ENCODE results near the gene ABITRAM. TPM values are rescaled to one million over a fixed set of nuclear protein-coding genes. Genes with fewer than 3 reads are reported as not detected.
A peak's percentile ranks its signal among the peaks of the same experiment; 100 is the strongest.

The ABITRAM gene
- total and polyA plus RNA-seq, 2 of the 13 experiments (the other 11 are each of a cell fraction or from before 2014, with no cell fraction given), result 10.2 to 21.6 TPM

DNA sequence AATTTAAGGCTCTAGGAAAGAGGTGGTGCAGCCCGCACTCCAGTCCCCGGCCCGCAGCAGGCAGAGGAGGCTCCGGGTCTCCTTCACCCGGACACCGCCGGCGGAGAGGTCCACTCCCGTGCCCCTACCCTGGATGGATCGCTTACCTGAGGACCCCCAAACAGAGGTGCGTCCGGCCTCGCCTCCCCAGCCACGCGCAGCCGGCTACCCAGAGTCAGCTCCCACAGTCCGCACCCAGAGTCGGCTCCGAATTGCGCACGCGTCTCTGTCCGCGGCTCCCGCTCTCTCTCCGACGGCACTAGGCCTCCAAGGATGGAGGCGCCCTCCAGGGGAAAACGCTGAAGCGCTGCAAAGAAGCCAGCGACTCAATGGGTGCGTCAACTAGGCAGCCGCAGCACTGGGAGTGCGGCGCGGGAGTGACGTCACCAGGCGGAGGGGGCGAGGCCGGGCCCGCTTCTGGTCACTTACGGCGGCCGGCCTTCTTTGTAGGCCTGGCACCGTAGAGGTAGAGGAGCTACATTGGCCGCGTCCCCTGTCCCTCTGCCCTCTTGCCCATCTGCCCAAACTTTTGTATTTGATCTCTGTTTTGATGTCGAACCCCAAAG is 380 bp upstream of the ABITRAM start, which contains the start of gene ELP1 (continued):
- TF ChIP-seq, protein P1, sequence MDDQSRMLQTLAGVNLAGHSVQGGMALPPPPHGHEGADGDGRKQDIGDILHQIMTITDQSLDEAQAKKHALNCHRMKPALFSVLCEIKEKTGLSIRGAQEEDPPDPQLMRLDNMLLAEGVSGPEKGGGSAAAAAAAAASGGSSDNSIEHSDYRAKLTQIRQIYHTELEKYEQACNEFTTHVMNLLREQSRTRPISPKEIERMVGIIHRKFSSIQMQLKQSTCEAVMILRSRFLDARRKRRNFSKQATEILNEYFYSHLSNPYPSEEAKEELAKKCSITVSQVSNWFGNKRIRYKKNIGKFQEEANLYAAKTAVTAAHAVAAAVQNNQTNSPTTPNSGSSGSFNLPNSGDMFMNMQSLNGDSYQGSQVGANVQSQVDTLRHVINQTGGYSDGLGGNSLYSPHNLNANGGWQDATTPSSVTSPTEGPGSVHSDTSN (CRISPR knock-in tag; IDR thresholded peaks at IDR 0.05; ENCODE audit: borderline replicate concordance), result no peak; the same call in 1 of the 2 replicates
- TF ChIP-seq, protein P2, sequence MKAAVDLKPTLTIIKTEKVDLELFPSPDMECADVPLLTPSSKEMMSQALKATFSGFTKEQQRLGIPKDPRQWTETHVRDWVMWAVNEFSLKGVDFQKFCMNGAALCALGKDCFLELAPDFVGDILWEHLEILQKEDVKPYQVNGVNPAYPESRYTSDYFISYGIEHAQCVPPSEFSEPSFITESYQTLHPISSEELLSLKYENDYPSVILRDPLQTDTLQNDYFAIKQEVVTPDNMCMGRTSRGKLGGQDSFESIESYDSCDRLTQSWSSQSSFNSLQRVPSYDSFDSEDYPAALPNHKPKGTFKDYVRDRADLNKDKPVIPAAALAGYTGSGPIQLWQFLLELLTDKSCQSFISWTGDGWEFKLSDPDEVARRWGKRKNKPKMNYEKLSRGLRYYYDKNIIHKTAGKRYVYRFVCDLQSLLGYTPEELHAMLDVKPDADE (CRISPR knock-in tag; IDR thresholded peaks at IDR 0.05), result no peak
- TF ChIP-seq, protein P3, sequence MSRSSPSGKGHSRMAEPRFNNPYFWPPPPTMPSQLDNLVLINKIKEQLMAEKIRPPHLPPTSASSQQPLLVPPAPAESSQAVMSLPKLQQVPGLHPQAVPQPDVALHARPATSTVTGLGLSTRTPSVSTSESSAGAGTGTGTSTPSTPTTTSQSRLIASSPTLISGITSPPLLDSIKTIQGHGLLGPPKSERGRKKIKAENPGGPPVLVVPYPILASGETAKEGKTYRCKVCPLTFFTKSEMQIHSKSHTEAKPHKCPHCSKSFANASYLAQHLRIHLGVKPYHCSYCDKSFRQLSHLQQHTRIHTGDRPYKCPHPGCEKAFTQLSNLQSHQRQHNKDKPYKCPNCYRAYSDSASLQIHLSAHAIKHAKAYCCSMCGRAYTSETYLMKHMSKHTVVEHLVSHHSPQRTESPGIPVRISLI (CRISPR knock-in tag; IDR thresholded peaks at IDR 0.05; ENCODE audit: borderline replicate concordance), result peak; percentile 35; the same call in 1 of the 2 replicates
- TF ChIP-seq SP2 (CRISPR knock-in tag; IDR thresholded peaks at IDR 0.05) (no peak; the same call in 1 of the 2 replicates), THAP9 (CRISPR knock-in tag; IDR thresholded peaks at IDR 0.05; ENCODE audit: borderline replicate concordance) (peak; percentile 66; the same call in 1 of the 2 replicates), PHF8 (CRISPR knock-in tag; IDR thresholded peaks at IDR 0.05) (peak; percentile 94), ZSCAN5A (CRISPR knock-in tag; IDR thresholded peaks at IDR 0.05; ENCODE audit: borderline replicate concordance) (no peak), ZBTB14 (CRISPR knock-in tag; IDR thresholded peaks at IDR 0.05) (no peak), TEAD3 (CRISPR knock-in tag; optimal IDR thresholded peaks at IDR 0.05; ENCODE audit: borderline replicate concordance) (peak; percentile 47), EP300 (IDR thresholded peaks at IDR 0.05; ENCODE audit: low read depth in 2 of 2, low read length in 2 of 2) (no peak), EP300 (CRISPR knock-in tag; IDR thresholded peaks at IDR 0.05; ENCODE audit: borderline replicate concordance) (0 out of 2 replicates have a peak, but pooled peaks have one; percentile 21), KDM4B (CRISPR knock-in tag; IDR thresholded peaks at IDR 0.05) (peak; percentile 78; the same call in 1 of the 2 replicates), ZNF30 (CRISPR knock-in tag; IDR thresholded peaks at IDR 0.05) (no peak), ZNF720 (CRISPR knock-in tag; IDR thresholded peaks at IDR 0.05) (no peak), ZNF264 (CRISPR knock-in tag; IDR thresholded peaks at IDR 0.05) (0 out of 2 replicates have a peak, but pooled peaks have one; percentile 40), ZNF879 (CRISPR knock-in tag; IDR thresholded peaks at IDR 0.05) (0 out of 2 replicates have a peak, but pooled peaks have one; percentile 53), NFE2L1 (CRISPR knock-in tag; IDR thresholded peaks at IDR 0.05; ENCODE audit: borderline replicate concordance) (no peak)
- TF ChIP-seq, protein P4, sequence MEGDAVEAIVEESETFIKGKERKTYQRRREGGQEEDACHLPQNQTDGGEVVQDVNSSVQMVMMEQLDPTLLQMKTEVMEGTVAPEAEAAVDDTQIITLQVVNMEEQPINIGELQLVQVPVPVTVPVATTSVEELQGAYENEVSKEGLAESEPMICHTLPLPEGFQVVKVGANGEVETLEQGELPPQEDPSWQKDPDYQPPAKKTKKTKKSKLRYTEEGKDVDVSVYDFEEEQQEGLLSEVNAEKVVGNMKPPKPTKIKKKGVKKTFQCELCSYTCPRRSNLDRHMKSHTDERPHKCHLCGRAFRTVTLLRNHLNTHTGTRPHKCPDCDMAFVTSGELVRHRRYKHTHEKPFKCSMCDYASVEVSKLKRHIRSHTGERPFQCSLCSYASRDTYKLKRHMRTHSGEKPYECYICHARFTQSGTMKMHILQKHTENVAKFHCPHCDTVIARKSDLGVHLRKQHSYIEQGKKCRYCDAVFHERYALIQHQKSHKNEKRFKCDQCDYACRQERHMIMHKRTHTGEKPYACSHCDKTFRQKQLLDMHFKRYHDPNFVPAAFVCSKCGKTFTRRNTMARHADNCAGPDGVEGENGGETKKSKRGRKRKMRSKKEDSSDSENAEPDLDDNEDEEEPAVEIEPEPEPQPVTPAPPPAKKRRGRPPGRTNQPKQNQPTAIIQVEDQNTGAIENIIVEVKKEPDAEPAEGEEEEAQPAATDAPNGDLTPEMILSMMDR (CRISPR knock-in tag; IDR thresholded peaks at IDR 0.05), result peak; percentile 91
